Pancreas (tissue), 10 donors: ENCODE data around the gene CCDC88B. TPM values are rescaled to one million over a fixed set of nuclear protein-coding genes. Genes with fewer than 3 reads are reported as not detected.
A peak's percentile ranks its signal among the peaks of the same experiment; 100 is the strongest.

Experiments
- ATAC-seq, 4 donors: fragments of 200-7000 bp; cut with Tn5 transposase; one replicate each; pipeline versions ENCODE4 v1.8.0 to v1.9.1; 2020; ENCODE audit warnings: mild to moderate bottlenecking in 4 of 4, moderate library complexity in 4 of 4
- DNase-seq, 6 donors: peaks; one replicate each; pipeline ENCODE4 v3.0.0-alpha.2; 2020
- FAIRE-seq: peaks from 2 replicates; lab custom pipeline; 2012; peaks lifted over from hg19 to GRCh38; lab: Jason Lieb, UNC
- H3K27ac ChIP-seq, 4 donors: fragments of 200-600 bp; sonication (generic); 1 replicate in 3 of 4; 2 replicates in 1 of 4; pipeline versions ENCODE4 v1.5.0 to v1.8.0; 2020
- H3K27me3 ChIP-seq, 4 donors: fragments of 200-600 bp; one replicate each; pipeline ENCODE4 v1.8.0; 2021
- H3K36me3 ChIP-seq, 3 donors: fragments of 200-600 bp; sonication (generic) in 1 of 3; one replicate each; pipeline versions ENCODE4 v1.5.0 to v1.8.0; 2020 to 2021
- H3K4me1 ChIP-seq, 3 donors: fragments of 200-600 bp; one replicate each; pipeline ENCODE4 v1.8.0; 2021
- H3K4me3 ChIP-seq, 4 donors: fragments of 200-600 bp; sonication (generic) in 2 of 4; one replicate each; pipeline versions ENCODE4 v1.5.0 to v1.8.0; 2020 to 2021
- H3K9me3 ChIP-seq, 4 donors: fragments of 200-600 bp; one replicate each; pipeline ENCODE4 v1.8.0; 2021
- WGBS, 2 donors: extraction: QIAGEN DNeasy Blood & Tissue Kit; methylation state at CpG; one replicate each; pipeline ENCODE4 v1.1.7; 2013; 5-methylcytosine and 5-hydroxymethylcytosine counted together
- intact Hi-C, 3 donors: fragments of 100-400 bp; cut with DNase I; formaldehyde crosslinking; loops; one replicate each; pipeline versions ENCODE4 v1.11.1 to v1.14.2; 2022
- polyA plus RNA-seq, 2 donors: library from polyadenylated mRNA; stranded (reverse); fragments of 200-250 nt; gene quantifications; one replicate each; pipeline ENCODE4 v1.2.3, GENCODE V29; 2013
- total RNA-seq, 6 donors: library from RNA; stranded (reverse); fragmentation: NEBNext Ultra II Directional in 4 of 6; extraction: Animal tissue kit (Norgen Biotek cat#: 25700) in 4 of 6; gene quantifications; one replicate each; pipeline versions ENCODE4 v1.2.1 to v1.2.4, GENCODE V29; 2021 to 2023
- TF ChIP-seq, protein P1 (sequence below), 4 donors: fragments of 200-600 bp; sonication (generic) in 3 of 4; IDR thresholded peaks; one replicate each; pipeline versions ENCODE4 v1.5.0 to v1.8.0; 2021; ENCODE audit warnings: antibody characterized with exemption in 4 of 4
- donor health status: healthy with polysubstance abuse.
- donor health status: DM: no; HTN: no; CAD: no; lungs with moderate emphysema.
- donor health status: DM: no; HTN: no; CAD: no.
- donor health status: control.
- donor health status: control.
- donor health status: Bipolar disorder and iron deficiency.
- donor health status: DM: yes; HTN: yes; CAD: no.
- donor health status: DM: no; HTN: no; CAD: no.
- donor health status: DM: no; HTN: no; CAD: no.
- donor health status: DM: yes; HTN: yes; CAD: no.

CCDC88B gene
- total and polyA plus RNA-seq, 8 donors, result 3.0 to 50.0 (median 6.4) TPM

DNA sequence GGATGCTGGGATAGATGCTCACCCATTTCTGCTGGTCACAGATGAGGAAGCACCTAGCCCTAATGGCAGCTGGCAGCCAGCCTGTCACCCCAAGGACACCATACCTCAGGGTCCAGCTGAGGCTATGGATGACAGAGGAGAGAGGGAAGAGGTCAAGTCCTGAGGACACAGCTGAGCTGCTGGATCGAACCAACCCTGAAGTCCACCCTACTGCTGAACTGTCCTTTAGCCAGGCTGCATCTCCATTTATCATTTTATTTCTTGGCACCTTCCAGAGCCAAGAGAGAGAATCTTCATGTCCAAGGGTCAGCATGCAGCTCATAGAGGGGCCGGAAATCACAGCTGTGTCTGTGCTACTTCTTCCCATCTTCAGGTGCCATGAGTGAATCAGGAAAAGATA is 49.8 kb downstream of the CCDC88B start:
- ATAC-seq (no peak), FAIRE-seq (no peak), DNase-seq (no peak)
- no peak overlapping the region for H3K4me3 ChIP-seq
- H3K4me1 ChIP-seq, result no peaks in the 10 kb centered on the region
- TF ChIP-seq, protein P1, sequence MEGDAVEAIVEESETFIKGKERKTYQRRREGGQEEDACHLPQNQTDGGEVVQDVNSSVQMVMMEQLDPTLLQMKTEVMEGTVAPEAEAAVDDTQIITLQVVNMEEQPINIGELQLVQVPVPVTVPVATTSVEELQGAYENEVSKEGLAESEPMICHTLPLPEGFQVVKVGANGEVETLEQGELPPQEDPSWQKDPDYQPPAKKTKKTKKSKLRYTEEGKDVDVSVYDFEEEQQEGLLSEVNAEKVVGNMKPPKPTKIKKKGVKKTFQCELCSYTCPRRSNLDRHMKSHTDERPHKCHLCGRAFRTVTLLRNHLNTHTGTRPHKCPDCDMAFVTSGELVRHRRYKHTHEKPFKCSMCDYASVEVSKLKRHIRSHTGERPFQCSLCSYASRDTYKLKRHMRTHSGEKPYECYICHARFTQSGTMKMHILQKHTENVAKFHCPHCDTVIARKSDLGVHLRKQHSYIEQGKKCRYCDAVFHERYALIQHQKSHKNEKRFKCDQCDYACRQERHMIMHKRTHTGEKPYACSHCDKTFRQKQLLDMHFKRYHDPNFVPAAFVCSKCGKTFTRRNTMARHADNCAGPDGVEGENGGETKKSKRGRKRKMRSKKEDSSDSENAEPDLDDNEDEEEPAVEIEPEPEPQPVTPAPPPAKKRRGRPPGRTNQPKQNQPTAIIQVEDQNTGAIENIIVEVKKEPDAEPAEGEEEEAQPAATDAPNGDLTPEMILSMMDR (IDR thresholded peaks at IDR 0.05), result no peak
- H3K27ac ChIP-seq, result no peak overlapping the region
- no peaks in the 10 kb centered on the region for H3K9me3 ChIP-seq
- H3K27me3 ChIP-seq, result no peaks in the 10 kb centered on the region
- intact Hi-C loops, result no loop called here
- 86 to 89% methylated on average over 2 of the region's 2 CpGs for whole genome bisulfite sequencing, 2 donors
- H3K36me3 ChIP-seq, result no peaks in the 10 kb centered on the region

DNA sequence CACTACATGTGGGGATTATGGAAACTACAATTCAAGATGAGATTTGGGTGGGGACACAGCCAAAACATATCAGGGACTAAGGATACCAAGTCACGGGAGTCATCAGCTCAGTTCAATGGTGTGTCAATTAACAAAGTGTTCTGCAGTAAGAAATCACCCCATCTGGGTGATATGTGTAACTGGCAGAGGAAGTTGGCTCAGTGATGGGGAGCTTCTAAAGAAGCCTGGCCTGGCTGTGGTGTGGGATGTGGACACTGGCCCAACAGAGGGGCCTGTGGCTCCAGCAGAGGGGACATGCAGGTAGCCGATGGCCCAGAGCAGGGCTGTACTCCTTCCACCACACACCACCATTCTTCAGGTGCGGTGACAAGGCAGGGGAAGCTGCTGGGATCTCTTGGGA is 50.6 kb downstream of the CCDC88B start:
- 94 to 95% methylated on average over 3 of the region's 3 CpGs for WGBS, 2 donors
- TF ChIP-seq, protein P1 (IDR thresholded peaks at IDR 0.05), result no peak
- Histone ChIP-seq H3K27ac (no peak overlapping the region), H3K27me3 (no peaks in the 10 kb centered on the region), H3K36me3 (no peaks in the 10 kb centered on the region), H3K4me3 (no peak overlapping the region), H3K4me1 (no peaks in the 10 kb centered on the region), H3K9me3 (no peaks in the 10 kb centered on the region)
- no peak for FAIRE-seq
- intact Hi-C loops, result no loop called here
- no peak for DNase-seq
- ATAC-seq, result no peak

DNA sequence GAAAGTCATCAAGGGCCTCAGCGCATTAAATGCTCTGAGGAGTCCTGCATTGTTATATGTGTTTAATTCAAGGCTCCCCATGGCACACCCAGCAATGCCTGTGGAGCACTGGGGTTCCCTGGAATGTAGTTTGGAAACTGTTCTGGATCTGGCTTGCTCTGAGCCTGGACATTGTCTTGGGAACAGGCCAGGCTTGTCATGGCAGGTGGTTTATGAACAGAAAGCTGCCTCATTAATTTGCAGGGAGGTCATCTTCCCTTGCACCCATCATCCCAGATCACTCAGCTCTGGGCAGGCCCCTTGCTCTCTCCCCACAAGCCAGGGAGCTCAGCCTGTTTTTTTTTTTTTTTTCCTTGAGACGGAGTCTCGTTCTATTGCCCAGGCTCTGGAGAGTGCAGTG is 51.8 kb downstream of the CCDC88B start:
- no peak for FAIRE-seq
- no peaks in the 10 kb centered on the region for H3K9me3 ChIP-seq
- WGBS, 2 donors, result 93 to 100% methylated on average over 1 to 3 of the region's 3 CpGs
- no peaks in the 10 kb centered on the region for H3K27me3 ChIP-seq
- no peak for ATAC-seq
- TF ChIP-seq, protein P1 (IDR thresholded peaks at IDR 0.05), result no peak
- no peak overlapping the region for H3K4me3 ChIP-seq
- no peak overlapping the region for H3K27ac ChIP-seq
- intact Hi-C loops, result no loop called here
- no peaks in the 10 kb centered on the region for H3K36me3 ChIP-seq
- DNase-seq, result no peak
- H3K4me1 ChIP-seq, result no peaks in the 10 kb centered on the region

DNA sequence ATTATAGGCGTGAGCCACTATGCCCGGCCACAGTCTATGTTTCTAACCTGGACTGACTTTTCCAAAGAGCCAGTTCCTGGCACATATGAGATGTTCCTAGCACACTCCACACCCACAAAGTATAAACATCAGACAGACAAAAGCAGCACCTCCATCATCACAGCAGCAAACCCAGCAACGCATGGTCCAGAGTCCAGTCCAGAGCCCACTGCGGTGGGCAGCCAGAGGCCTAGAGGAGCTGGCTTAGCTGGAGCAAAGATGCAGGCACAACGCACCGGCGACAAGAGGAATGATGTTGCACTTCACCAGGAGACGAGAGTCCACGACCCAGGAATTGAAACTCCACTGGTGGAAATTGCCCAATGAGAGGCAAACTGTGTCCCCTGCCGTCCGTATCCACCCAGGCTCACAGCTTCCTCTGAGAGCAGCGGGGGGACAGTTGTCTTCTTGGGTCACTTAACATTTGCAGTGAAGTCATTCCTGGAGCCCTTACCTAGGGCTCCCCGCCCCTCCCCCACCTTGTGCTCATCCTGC is 55.6 kb downstream of the CCDC88B start:
- Histone ChIP-seq H3K27me3 (no peaks in the 10 kb centered on the region), H3K36me3 (no peaks in the 10 kb centered on the region), H3K27ac (no peak overlapping the region), H3K4me1 (no peaks in the 10 kb centered on the region), H3K9me3 (no peaks in the 10 kb centered on the region), H3K4me3 (no peak overlapping the region)
- ATAC-seq (peak in 2 of 4 donors; percentile 38 to 52), DNase-seq (no peak), FAIRE-seq (no peak)
- TF ChIP-seq, protein P1 (IDR thresholded peaks at IDR 0.05), result no peak
- intact Hi-C loops, result no loop called here
- 67% methylated on average over 13 of the region's 13 CpGs for WGBS, 2 donors

DNA sequence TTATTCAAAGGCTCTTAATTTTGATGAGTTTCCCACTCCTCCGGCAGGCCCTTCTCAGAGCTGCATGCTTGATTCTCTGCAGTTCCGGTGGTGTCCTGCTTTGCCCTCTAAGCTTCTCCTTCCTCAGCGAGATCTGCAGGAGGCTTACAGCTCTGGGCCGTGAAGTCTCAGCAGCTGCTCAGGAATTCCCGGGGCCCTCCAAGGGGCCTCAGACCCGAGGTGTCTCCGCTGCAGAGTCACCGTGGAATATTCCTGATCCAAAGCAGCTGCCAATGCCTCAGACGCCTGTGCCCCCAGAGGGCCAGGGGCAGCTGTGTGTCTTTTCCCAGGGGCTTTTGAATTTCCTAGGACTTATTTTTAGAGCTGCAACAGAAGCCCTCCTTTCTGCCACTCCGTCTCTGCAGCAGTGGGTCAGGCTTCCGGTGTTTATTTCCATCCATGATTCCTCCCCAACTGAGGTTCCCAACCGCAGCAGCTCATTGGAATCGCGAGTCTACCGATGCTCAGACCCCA is 56.1 kb downstream of the CCDC88B start:
- Histone ChIP-seq H3K27me3 (no peaks in the 10 kb centered on the region), H3K4me3 (no peak overlapping the region), H3K27ac (no peak overlapping the region), H3K36me3 (no peaks in the 10 kb centered on the region), H3K4me1 (no peaks in the 10 kb centered on the region), H3K9me3 (no peaks in the 10 kb centered on the region)
- TF ChIP-seq, protein P1 (IDR thresholded peaks at IDR 0.05), result no peak
- intact Hi-C loops, result no loop called here
- FAIRE-seq (no peak), ATAC-seq (peak in 1 of 4 donors; percentile 44), DNase-seq (no peak)
- WGBS, 2 donors, result 40 to 49% methylated on average over 15 of the region's 15 CpGs
